ENCODE data around the gene UBR4. TPM values are rescaled to one million over a fixed set of nuclear protein-coding genes. Genes with fewer than 3 reads are reported as not detected.

The UBR4 gene
- total RNA-seq, 2 experiments from 2014 or later = 121 to 126 TPM

- ChIA-PET CTCF (ENCODE audit: unreplicated experiment) (no interaction called here), POLR2A (interaction anchor here (0.7 kb wide), 1 partner anchor 525 kb away, joined by 3 read pairs; no protein-coding TSS in a partner anchor)
These were observed 55.2 kb downstream of the UBR4 start for GRCh38 chr1:19154876-19155275.

GRCh38 chr1:19153169-19153568 lies 56.9 kb downstream of the UBR4 start:
- H3K4me2 ChIP-seq (ENCODE audit: low read length) = no peak overlapping the region
- H3K36me3 ChIP-seq (ENCODE audit: insufficient read depth, low read length) = peaks cover 100% of the 10 kb centered on the region
- H3K27ac ChIP-seq (ENCODE audit: low read depth, low read length, poor library complexity, severe bottlenecking) = no peak overlapping the region
- TF ChIP-seq, protein P1, sequence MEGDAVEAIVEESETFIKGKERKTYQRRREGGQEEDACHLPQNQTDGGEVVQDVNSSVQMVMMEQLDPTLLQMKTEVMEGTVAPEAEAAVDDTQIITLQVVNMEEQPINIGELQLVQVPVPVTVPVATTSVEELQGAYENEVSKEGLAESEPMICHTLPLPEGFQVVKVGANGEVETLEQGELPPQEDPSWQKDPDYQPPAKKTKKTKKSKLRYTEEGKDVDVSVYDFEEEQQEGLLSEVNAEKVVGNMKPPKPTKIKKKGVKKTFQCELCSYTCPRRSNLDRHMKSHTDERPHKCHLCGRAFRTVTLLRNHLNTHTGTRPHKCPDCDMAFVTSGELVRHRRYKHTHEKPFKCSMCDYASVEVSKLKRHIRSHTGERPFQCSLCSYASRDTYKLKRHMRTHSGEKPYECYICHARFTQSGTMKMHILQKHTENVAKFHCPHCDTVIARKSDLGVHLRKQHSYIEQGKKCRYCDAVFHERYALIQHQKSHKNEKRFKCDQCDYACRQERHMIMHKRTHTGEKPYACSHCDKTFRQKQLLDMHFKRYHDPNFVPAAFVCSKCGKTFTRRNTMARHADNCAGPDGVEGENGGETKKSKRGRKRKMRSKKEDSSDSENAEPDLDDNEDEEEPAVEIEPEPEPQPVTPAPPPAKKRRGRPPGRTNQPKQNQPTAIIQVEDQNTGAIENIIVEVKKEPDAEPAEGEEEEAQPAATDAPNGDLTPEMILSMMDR (conservative IDR thresholded peaks at IDR 0.05; ENCODE audit: low read length) = 0 out of 2 replicates have a peak, but pooled peaks have one; percentile 18
- no peak for TF ChIP-seq EZH2phosphoT487 (IDR thresholded peaks at IDR 0.05; ENCODE audit: borderline replicate concordance, low read depth, low read length)
- H2AFZ ChIP-seq (ENCODE audit: low read length) = no peak overlapping the region
- POLR2A ChIA-PET = no interaction called here
- DNase-seq (ENCODE audit: low spot score) = no peak
- H3K4me1 ChIP-seq (ENCODE audit: insufficient read depth, low read length, poor library complexity, severe bottlenecking) = no peaks in the 10 kb centered on the region
- no peaks in the 10 kb centered on the region for H3K9me3 ChIP-seq (ENCODE audit: low read length)
- no peaks in the 10 kb centered on the region for H3K79me2 ChIP-seq (ENCODE audit: insufficient read depth, low read depth, low read length)
- intact Hi-C loops (cut with micrococcal nuclease; ENCODE audit: unreplicated experiment) = no loop called here
- H4K20me1 ChIP-seq (ENCODE audit: insufficient read depth, low read length) = no peaks in the 10 kb centered on the region
- H3K4me3 ChIP-seq (ENCODE audit: low read depth, low read length, poor library complexity, severe bottlenecking) = no peak overlapping the region
- no TSS peak for BruUV-seq (replicated peaks)
- no peaks in the 10 kb centered on the region for H3K9me2 ChIP-seq (ENCODE audit: insufficient read depth, low read length)
- CTCF ChIA-PET (ENCODE audit: unreplicated experiment) = no interaction called here

More at GRCh38 chr1:19154876-19155275, 55.2 kb downstream of the UBR4 start:
- Histone ChIP-seq H3K4me3 (ENCODE audit: low read depth, low read length, poor library complexity, severe bottlenecking) (no peak overlapping the region), H3K36me3 (ENCODE audit: insufficient read depth, low read length) (peaks cover 100% of the 10 kb centered on the region), H4K20me1 (ENCODE audit: insufficient read depth, low read length) (no peaks in the 10 kb centered on the region), H3K4me1 (ENCODE audit: insufficient read depth, low read length, poor library complexity, severe bottlenecking) (no peaks in the 10 kb centered on the region), H3K4me2 (ENCODE audit: low read length) (no peak overlapping the region), H3K27ac (ENCODE audit: low read depth, low read length, poor library complexity, severe bottlenecking) (no peak overlapping the region), H3K9me3 (ENCODE audit: low read length) (no peaks in the 10 kb centered on the region), H3K79me2 (ENCODE audit: insufficient read depth, low read depth, low read length) (no peaks in the 10 kb centered on the region), H3K9me2 (ENCODE audit: insufficient read depth, low read length) (no peaks in the 10 kb centered on the region), H2AFZ (ENCODE audit: low read length) (no peak overlapping the region)
- intact Hi-C loops (cut with micrococcal nuclease; ENCODE audit: unreplicated experiment) = no loop called here
- DNase-seq (ENCODE audit: low spot score) = no peak
- no peak for TF ChIP-seq EZH2phosphoT487 (IDR thresholded peaks at IDR 0.05; ENCODE audit: borderline replicate concordance, low read depth, low read length)
- TF ChIP-seq, protein P1 (conservative IDR thresholded peaks at IDR 0.05; ENCODE audit: low read length) = no peak
- no TSS peak for BruUV-seq (replicated peaks)

GRCh38 chr1:19151537-19151936 lies 58.5 kb downstream of the UBR4 start:
- H3K36me3 ChIP-seq (ENCODE audit: insufficient read depth, low read length) = peaks cover 100% of the 10 kb centered on the region
- no peaks in the 10 kb centered on the region for H3K4me1 ChIP-seq (ENCODE audit: insufficient read depth, low read length, poor library complexity, severe bottlenecking)
- POLR2A ChIA-PET = interaction anchor here (0.6 kb wide), 1 partner anchor 268 kb away, joined by 3 read pairs; no protein-coding TSS in a partner anchor
- intact Hi-C loops (cut with micrococcal nuclease; ENCODE audit: unreplicated experiment) = no loop called here
- no peaks in the 10 kb centered on the region for H4K20me1 ChIP-seq (ENCODE audit: insufficient read depth, low read length)
- BruUV-seq (replicated peaks) = no TSS peak
- H3K4me2 ChIP-seq (ENCODE audit: low read length) = no peak overlapping the region
- H2AFZ ChIP-seq (ENCODE audit: low read length) = no peak overlapping the region
- H3K79me2 ChIP-seq (ENCODE audit: insufficient read depth, low read depth, low read length) = no peaks in the 10 kb centered on the region
- H3K4me3 ChIP-seq (ENCODE audit: low read depth, low read length, poor library complexity, severe bottlenecking) = no peak overlapping the region
- no peaks in the 10 kb centered on the region for H3K9me3 ChIP-seq (ENCODE audit: low read length)
- DNase-seq (ENCODE audit: low spot score) = no peak
- H3K9me2 ChIP-seq (ENCODE audit: insufficient read depth, low read length) = no peaks in the 10 kb centered on the region
- CTCF ChIA-PET (ENCODE audit: unreplicated experiment) = no interaction called here
- TF ChIP-seq, protein P1 (conservative IDR thresholded peaks at IDR 0.05; ENCODE audit: low read length) = no peak
- no peak for TF ChIP-seq EZH2phosphoT487 (IDR thresholded peaks at IDR 0.05; ENCODE audit: borderline replicate concordance, low read depth, low read length)
- no peak overlapping the region for H3K27ac ChIP-seq (ENCODE audit: low read depth, low read length, poor library complexity, severe bottlenecking)

Data from OCI-LY7 (cell line).